GM06990 (cell line): ENCODE results near the gene PLXDC1.
"Not testable (repeated sequence)": the region's sequence is repeated elsewhere in the genome, so short reads cannot be mapped to it uniquely, and the experiment has no call there.

Experiments
- DNase-seq: peaks from one replicate; pipeline ENCODE4 v3.0.0-alpha.2; 2011; ENCODE audit not compliant: insufficient read length; ENCODE audit errors: extremely low read depth
- H3K27me3 ChIP-seq: replicated peaks from 2 replicates; pipeline ENCODE4 v1.6.0; 2011; ENCODE audit warnings: low read length; ENCODE audit not compliant: control insufficient read depth, insufficient read depth
- H3K36me3 ChIP-seq: 2 replicates; pipeline ENCODE4 v1.5.1; 2011; ENCODE audit warnings: low read length; ENCODE audit not compliant: control insufficient read depth, insufficient read depth
- H3K4me3 ChIP-seq: replicated peaks from 2 replicates; pipeline ENCODE4 v1.5.1; 2011; ENCODE audit warnings: low read depth, mild to moderate bottlenecking, control low read depth, low read length
- TF ChIP-seq, protein P1 (sequence below): IDR thresholded peaks from 2 replicates; pipeline ENCODE4 v1.5.1; 2011; ENCODE audit warnings: low read length, control low read depth, mild to moderate bottlenecking, inconsistent platforms; ENCODE audit not compliant: insufficient read depth, poor library complexity, severe bottlenecking

The PLXDC1 gene

GRCh38 chr17:39054111-39054645, 97.3 kb downstream of the PLXDC1 start:
- DNase-seq, result no peak
- Histone ChIP-seq H3K4me3 (no peak overlapping the region), H3K27me3 (no peaks in the 10 kb centered on the region), H3K36me3 (no peaks in the 10 kb centered on the region)
- TF ChIP-seq, protein P1, sequence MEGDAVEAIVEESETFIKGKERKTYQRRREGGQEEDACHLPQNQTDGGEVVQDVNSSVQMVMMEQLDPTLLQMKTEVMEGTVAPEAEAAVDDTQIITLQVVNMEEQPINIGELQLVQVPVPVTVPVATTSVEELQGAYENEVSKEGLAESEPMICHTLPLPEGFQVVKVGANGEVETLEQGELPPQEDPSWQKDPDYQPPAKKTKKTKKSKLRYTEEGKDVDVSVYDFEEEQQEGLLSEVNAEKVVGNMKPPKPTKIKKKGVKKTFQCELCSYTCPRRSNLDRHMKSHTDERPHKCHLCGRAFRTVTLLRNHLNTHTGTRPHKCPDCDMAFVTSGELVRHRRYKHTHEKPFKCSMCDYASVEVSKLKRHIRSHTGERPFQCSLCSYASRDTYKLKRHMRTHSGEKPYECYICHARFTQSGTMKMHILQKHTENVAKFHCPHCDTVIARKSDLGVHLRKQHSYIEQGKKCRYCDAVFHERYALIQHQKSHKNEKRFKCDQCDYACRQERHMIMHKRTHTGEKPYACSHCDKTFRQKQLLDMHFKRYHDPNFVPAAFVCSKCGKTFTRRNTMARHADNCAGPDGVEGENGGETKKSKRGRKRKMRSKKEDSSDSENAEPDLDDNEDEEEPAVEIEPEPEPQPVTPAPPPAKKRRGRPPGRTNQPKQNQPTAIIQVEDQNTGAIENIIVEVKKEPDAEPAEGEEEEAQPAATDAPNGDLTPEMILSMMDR, result no peak

GRCh38 chr17:39052423-39052822, 99.0 kb downstream of the PLXDC1 start:
- not testable (repeated sequence) for H3K36me3 ChIP-seq, DNase-seq, H3K27me3 ChIP-seq, H3K4me3 ChIP-seq

DNA sequence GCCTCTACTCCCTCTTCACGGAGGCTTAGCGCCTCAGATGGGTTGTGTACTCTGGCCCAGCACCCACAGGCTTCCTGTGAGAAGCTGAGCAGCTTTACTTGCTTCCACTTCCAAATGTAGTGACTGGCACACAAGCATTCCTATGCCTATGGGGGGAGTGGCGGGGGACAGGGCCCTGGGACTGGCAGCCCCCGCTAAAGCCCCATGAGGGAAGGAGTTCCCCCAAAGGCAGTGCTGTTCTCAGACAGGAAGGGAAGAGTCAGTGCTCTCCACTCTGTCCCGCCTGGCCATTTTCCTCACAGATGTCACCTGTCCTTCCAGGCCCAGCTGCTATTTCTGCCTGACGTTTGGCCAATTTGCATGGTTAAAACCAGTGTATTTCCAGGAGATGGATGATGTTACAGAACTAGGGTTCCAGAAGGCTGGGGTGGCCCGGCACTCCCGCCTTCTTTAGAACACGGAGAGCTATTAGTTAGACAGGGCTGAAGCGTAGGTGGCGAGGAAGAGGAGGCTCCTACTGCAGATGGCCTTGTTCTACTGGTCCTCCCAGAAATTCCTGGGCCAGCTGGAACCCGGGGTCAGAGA, 100.3 kb downstream of the PLXDC1 start:
- no peak for DNase-seq
- H3K4me3 ChIP-seq, result no peak overlapping the region
- no peaks in the 10 kb centered on the region for H3K27me3 ChIP-seq
- no peaks in the 10 kb centered on the region for H3K36me3 ChIP-seq
- TF ChIP-seq, protein P1, result no peak

GRCh38 chr17:39045948-39046679, 105.3 kb downstream of the PLXDC1 start:
- DNase-seq, result no peak
- H3K4me3 ChIP-seq, result no peak overlapping the region
- H3K36me3 ChIP-seq, result no peaks in the 10 kb centered on the region
- H3K27me3 ChIP-seq, result no peaks in the 10 kb centered on the region; the same call in 1 of the 2 replicates
- TF ChIP-seq, protein P1, result no peak

DNA sequence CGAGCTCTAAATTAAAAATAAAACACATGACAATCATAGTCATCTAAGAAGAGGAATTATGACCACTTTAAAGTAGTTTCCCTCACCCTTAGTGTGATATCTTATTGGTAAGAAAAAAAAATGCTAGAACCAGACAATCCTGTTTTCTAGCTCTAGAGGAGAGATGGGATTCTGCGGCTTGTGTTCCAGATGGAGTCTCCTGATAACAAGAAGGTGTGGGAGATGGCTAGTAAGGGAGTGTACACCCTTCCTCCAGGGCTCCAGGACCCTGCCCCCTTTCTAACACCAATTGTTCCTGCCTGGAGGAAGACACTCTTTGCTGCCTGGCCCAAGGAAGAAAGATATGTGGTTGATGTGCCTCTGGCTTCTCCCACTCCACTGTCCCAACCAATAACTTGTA, 115.4 kb downstream of the PLXDC1 start:
- Histone ChIP-seq H3K27me3 (no peaks in the 10 kb centered on the region; the same call in 1 of the 2 replicates), H3K4me3 (no peak overlapping the region), H3K36me3 (no peaks in the 10 kb centered on the region)
- TF ChIP-seq, protein P1, result no peak
- no peak for DNase-seq

DNA sequence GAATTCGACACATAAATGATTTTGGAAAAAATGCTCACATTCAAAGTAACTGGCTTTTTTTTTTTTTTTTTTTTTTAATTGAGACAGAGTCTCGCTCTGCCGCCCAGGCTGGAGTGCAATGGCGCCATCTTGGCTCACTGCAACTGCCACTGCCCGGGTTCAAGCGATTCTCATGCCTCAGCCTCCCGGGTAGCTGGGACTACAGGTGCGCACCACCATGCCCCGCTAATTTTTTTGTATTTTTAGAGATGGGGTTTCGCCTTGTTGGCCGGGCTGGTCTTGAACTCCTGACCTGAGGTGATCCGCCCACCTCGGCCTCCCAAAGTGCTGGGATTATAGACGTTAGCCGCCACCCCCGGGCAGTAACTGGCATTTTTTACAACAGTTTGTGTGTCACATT, 115.9 kb downstream of the PLXDC1 start:
- H3K27me3 ChIP-seq, H3K36me3 ChIP-seq, H3K4me3 ChIP-seq, DNase-seq: not testable (repeated sequence)
